Kidney epithelial cell (primary cell): ENCODE results near the gene ULK4. TPM values are rescaled to one million over a fixed set of nuclear protein-coding genes. Genes with fewer than 3 reads are reported as not detected.
A peak's percentile ranks its signal among the peaks of the same experiment; 100 is the strongest.
"Not testable (repeated sequence)": the region's sequence is repeated elsewhere in the genome, so short reads cannot be mapped to it uniquely, and the experiment has no call there.

ENCODE experiments used
- DNase-seq: peaks from one replicate; pipeline ENCODE4 v3.0.0-alpha.2; 2010; ENCODE audit warnings: low read depth
- H3K27me3 ChIP-seq: 2 replicates; pipeline ENCODE4 v1.6.0; 2011; ENCODE audit warnings: low read length; ENCODE audit not compliant: control insufficient read depth, insufficient read depth
- H3K36me3 ChIP-seq: 2 replicates; pipeline ENCODE4 v1.5.1; 2011; ENCODE audit warnings: low read length; ENCODE audit not compliant: control insufficient read depth, insufficient read depth
- H3K4me3 ChIP-seq: 2 replicates; pipeline ENCODE4 v1.5.1; 2011; ENCODE audit warnings: low read depth, mild to moderate bottlenecking, control low read depth, low read length
- CTCF ChIP-seq: IDR thresholded peaks from 2 replicates; pipeline ENCODE4 v1.5.1; 2011; ENCODE audit warnings: mild to moderate bottlenecking, moderate library complexity, low read length, control low read depth, inconsistent platforms; ENCODE audit not compliant: insufficient read depth, poor library complexity, severe bottlenecking
- total RNA-seq: library from RNA; depleted of rRNA; stranded (reverse); fragments of >200 nt; gene quantifications from 2 replicates; pipeline ENCODE4 v1.2.3, GENCODE V29; 2015

The ULK4 gene
- total RNA-seq, 1 donor from 2014 or later: 18.3 TPM

DNA sequence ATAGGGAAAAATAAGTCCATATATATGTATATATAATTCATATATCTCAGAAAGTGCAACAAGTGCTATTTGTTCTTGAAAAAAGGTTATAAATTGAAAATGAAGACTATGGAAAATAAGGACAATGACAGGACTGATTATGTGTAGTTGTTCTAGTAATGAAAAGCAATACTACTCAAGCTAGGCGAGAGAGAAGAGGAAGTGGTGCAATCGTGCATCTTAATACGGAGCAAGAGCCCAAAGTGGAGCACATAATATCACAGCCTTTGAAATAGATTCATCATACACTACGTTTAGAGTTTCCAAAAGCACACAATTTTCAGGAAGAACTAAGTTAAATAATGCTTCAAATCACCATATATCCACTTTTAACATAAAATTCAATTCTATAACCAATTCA lies 87.9 kb downstream of the ULK4 start:
- Histone ChIP-seq H3K27me3 (no peaks in the 10 kb centered on the region), H3K4me3 (no peak overlapping the region), H3K36me3 (no peaks in the 10 kb centered on the region)
- no peak for DNase-seq
- TF ChIP-seq CTCF: no peak

GRCh38 chr3:41872157-41872556 lies 89.7 kb downstream of the ULK4 start:
- H3K36me3 ChIP-seq: no peaks in the 10 kb centered on the region
- H3K4me3 ChIP-seq: no peak overlapping the region
- H3K27me3 ChIP-seq: no peaks in the 10 kb centered on the region
- DNase-seq: no peak
- TF ChIP-seq CTCF: no peak

DNA sequence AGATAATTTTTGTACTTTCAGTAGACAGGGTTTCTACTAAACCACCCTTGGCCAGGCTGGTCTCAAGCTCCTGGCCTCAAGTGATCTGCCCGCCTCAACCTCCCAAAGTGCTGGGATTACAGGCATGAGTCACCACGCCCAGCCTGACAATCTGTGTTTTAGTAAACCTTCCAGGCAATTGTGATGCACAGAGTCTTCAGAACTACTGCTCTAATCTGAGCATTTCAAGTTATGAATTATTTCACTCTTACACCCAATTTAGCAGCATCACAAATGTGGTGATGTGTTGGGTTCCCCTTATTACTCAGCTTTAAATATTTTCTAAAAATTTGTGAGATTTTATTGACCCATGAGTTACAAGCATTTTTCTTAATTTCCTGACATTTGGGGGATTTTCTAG lies 94.4 kb downstream of the ULK4 start:
- no peak for DNase-seq

GRCh38 chr3:41866298-41866697 lies 95.6 kb downstream of the ULK4 start:
- no peak for TF ChIP-seq CTCF
- Histone ChIP-seq H3K36me3 (no peaks in the 10 kb centered on the region), H3K27me3 (no peaks in the 10 kb centered on the region), H3K4me3 (no peak overlapping the region)
- DNase-seq: no peak

More for the DNA sequence above, 94.4 kb downstream of the ULK4 start:
- no peak overlapping the region for H3K4me3 ChIP-seq
- no peak for TF ChIP-seq CTCF
- H3K27me3 ChIP-seq: no peaks in the 10 kb centered on the region
- no peaks in the 10 kb centered on the region for H3K36me3 ChIP-seq

DNA sequence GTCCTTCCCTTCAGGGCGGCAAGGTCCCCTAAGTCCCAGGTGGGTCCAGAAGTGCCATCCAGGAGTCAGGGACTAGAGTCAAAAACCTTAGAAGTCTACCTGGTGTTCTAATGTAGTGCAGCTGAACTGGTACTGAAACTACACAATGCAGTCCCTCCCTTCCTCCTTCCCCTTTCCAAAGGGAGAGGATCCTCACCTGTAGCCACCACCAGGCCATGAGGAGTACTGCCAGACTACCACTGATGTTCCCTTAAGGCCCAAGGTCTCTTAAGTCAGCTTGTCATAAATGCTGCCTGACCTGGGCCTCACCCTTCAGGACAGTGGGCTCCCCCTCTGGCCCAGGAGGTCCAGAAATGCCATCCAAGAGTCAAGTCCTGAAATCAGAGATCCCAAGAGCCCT lies 98.9 kb downstream of the ULK4 start:
- Histone ChIP-seq H3K36me3 (no peaks in the 10 kb centered on the region), H3K27me3 (no peaks in the 10 kb centered on the region), H3K4me3 (no peak overlapping the region)
- DNase-seq: no peak
- TF ChIP-seq CTCF: peak; percentile 17

- not testable (repeated sequence) for DNase-seq, H3K4me3 ChIP-seq, H3K36me3 ChIP-seq, H3K27me3 ChIP-seq
These were observed 101.4 kb downstream of the ULK4 start for GRCh38 chr3:41860489-41860888.
